Stimulated activated CD8-positive, alpha-beta memory T cell treated with anti-CD3 and anti-CD28 coated beads, Interleukin-4, amount 100 ng/mL, for 24 hours (primary cell): Measurements from ENCODE around the gene ADRA2C.

ENCODE experiments used
- DNase-seq: peaks from one replicate; pipeline ENCODE4 v3.0.0-alpha.2; 2020; ENCODE audit warnings: low read depth

The ADRA2C gene

DNA sequence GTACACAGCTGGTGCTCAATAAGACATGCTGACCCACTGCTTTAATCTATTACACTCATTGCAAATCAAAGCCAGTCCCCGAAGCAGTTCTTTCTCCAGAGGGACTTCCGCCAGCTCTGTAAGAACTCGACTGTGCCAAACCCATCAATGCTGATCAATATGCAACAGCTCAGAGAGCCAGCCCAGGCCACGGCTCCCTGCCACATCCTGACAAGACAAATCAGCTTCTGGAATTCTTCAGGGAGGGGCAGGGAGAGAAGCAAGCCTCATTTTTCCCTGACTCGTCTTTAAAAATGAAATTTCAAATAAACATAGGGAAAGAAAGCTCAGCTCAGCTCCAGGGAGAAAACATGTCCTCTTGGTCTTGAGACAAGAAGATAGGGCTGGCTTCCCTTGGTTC, 5.3 kb upstream of the ADRA2C start:
- DNase-seq, result no peak

DNA sequence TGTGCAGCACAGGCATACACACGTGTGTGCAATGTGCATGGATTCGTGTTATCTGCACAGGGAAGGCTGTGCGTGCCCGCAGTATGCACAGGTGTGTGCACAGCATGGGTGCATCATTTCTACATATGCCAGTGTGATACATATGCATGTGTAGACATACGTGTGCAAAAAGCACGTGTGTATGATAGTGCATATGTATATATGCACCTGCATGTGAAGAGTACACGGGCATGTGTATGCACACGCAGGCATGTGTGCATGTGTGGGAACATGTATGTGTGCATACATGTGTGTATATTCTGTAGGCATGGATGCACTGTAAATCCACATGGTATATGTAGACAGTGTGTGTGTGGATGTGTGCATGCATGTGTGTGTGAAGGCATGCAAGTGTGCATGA, 3.9 kb upstream of the ADRA2C start:
- no peak for DNase-seq

DNA sequence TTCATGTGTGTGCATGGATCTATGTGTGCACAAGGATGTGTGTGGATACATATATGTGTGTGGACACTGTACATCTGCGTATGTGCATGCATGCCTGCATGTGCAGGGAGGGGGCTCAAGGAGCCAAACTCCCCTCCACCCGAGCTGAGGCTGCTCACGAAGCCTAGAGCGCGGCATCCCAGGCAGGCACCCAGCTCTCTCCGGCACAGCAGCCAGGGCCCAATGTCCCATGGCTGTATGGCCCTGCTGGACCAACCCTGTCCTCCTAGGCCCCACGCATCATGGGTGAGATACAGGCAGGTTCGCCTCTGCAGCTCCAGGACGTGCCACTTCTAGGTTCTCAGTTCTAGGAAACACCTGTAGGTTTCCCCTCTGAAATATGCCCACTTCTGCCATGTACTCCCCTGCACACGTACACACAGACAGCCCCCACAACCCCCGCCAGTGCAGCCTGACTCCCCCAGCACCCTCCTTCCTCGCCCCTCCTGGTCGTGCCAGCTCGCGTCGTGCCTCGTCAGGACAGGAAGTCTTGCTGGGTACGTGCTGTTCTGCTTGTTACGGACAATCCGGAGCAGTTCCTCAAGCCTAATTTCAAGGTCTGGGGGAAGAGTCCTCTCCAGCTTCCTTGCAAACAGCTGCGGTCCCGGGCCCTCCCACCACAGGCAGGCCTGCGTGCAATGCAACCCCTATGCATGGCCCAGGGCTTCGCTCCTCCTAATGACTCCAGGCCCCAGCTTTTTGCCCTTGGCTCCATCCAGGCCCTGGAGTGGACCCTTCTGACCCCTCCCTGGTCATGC, 3.2 kb upstream of the ADRA2C start:
- no peak for DNase-seq

DNA sequence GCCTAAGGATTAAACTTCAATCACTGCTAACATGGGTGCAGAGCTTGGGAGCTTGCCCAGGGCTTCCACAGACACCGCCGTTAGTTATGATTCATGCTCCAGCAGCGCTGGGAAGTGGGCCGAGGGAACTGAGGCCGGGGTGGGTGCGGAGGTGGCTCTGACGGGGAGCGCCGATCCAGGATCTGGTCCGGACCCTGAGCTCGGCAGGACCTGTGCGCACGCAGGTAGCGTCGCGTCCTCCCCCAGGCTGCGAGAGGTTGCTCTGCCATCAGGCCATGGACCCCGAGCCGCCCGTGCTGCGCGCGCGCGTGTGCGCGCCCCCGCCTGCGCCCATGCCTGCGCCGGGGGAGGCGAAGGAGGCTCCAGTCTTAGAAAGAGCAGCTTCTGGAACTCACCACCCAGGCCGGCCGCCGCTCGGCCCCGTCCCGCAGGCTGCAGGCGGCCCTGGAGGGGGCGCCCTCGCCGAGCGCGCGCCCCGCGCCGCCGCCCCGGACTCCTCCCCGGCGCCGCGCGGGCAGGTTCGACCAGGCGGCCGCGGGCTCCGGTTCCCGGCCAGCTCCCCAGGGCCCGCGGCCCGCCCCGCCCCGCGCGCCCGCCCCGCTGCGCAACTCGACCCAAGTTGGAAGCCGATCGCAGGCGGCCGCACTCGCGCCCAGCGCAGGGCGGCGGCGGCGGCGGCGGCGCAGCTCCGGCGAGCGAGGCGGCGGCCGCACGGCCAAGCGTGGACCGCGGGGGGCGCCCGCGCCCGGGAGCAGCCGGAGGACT, 732 bp upstream of the ADRA2C start:
- no peak for DNase-seq

DNA sequence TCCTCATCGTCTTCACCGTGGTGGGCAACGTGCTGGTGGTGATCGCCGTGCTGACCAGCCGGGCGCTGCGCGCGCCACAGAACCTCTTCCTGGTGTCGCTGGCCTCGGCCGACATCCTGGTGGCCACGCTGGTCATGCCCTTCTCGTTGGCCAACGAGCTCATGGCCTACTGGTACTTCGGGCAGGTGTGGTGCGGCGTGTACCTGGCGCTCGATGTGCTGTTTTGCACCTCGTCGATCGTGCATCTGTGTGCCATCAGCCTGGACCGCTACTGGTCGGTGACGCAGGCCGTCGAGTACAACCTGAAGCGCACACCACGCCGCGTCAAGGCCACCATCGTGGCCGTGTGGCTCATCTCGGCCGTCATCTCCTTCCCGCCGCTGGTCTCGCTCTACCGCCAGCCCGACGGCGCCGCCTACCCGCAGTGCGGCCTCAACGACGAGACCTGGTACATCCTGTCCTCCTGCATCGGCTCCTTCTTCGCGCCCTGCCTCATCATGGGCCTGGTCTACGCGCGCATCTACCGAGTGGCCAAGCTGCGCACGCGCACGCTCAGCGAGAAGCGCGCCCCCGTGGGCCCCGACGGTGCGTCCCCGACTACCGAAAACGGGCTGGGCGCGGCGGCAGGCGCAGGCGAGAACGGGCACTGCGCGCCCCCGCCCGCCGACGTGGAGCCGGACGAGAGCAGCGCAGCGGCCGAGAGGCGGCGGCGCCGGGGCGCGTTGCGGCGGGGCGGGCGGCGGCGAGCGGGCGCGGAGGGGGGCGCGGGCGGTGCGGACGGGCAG, 792 bp downstream of the ADRA2C start:
- no peak for DNase-seq

DNA sequence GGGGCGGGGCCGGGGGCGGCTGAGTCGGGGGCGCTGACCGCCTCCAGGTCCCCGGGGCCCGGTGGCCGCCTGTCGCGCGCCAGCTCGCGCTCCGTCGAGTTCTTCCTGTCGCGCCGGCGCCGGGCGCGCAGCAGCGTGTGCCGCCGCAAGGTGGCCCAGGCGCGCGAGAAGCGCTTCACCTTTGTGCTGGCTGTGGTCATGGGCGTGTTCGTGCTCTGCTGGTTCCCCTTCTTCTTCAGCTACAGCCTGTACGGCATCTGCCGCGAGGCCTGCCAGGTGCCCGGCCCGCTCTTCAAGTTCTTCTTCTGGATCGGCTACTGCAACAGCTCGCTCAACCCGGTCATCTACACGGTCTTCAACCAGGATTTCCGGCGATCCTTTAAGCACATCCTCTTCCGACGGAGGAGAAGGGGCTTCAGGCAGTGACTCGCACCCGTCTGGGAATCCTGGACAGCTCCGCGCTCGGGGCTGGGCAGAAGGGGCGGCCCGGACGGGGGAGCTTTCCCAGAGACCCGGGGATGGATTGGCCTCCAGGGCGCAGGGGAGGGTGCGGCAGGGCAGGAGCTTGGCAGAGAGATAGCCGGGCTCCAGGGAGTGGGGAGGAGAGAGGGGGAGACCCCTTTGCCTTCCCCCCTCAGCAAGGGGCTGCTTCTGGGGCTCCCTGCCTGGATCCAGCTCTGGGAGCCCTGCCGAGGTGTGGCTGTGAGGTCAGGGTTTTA, 1.5 kb downstream of the ADRA2C start:
- DNase-seq, result no peak

DNA sequence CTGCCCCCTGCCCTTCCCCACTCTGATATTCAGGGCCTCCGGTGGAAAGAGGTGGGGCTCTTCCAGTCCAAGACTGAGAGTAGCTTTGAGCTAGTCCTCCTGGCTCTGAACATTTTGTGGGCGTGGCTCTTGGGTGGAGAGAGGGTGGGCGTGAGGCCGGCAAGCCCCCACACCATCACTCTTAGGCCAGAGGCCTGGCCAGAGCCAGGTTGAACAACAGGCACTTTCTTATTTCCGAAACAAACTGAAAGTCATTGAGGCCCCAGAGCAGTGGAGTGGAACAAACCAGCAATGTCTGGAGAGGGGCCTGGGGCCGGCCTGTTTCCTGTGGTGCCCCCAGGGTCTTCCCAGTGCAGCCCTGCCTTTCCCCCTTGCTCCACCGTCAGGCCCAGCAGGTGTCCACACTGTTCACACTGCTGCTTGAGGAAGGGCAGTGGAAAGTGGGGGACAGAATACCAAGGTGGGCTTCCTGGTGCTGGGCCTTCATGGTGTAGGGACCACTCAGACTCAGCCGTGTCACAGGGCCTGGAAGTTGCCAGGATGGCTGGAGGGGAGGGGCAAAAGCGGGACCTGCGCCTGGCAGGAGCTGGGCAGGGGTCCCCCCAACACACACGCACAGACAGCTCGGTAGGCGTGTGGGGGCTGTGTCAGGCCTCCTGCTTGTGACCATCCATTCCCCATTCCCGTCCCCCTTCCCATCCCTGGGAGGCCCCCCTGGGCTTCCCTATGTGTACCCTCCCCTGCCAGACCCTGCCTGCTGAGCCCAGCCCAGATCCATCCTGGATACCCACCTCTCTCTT, 2.9 kb downstream of the ADRA2C start:
- no peak for DNase-seq

DNA sequence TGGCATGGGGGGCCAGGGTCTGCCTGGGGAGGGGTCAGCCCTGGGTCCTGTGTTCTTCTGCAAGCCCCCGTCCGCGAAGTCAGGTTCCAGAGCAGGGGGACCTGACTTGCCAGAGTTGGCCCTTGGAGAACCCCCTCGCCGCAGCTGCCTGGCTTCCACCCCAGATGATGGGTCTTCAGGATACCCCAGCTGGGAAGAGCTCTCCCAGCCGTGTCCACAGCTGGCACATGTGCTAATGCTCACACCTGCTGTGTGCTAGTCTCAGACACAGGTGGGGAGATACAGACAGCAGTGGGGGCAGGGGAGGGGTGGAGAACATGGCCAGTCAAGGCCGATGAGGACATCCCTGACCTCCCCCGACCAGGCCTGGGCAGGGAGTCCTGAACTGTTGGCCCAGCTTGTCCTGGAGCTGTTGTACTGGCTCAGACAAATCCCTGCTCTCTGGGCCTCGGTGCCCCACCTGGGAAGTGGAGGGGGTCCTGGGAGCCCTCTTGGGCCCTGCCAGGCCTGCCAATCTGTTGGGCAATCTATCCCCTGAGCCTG, 3.5 kb downstream of the ADRA2C start:
- no peak for DNase-seq

DNA sequence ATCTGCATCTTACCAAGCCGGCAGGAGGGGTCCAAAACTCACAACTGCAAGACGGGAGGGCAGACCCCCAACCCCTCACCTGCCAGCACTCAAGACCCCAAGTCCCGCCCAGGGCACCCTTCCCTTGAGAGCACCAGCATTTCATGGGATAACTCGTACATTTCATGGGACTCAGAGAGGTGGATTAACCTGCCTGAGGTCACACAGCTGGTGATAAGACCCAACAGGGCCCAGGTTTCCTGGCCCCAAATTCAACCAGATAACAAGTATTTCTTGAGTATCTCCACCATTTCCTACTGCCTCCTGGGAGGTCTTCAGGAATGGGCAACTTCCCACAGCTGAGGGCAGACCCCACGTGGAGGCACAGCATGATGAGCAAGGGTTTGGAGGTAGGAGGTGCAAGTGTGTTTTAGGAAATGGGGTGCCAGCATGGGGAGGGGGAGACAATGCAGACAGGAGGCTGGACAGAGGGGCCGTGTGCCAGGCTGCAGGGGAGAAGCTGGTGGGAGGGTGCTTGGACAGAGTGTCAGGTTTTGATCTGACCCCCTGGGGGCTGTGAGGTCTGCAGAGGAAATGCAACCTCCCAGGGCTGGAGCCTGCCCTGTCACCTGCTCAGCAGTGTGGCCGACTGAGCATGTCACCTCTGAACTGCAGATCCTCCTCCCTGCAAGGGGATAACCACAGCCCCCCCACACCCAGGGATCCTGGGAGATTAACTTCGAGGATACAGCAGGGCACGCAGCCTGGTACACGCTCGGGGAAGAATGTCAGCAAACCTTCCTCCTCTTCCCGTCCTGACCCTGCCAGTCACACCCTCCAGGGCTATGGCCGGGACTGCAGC, 4.4 kb downstream of the ADRA2C start:
- no peak for DNase-seq

DNA sequence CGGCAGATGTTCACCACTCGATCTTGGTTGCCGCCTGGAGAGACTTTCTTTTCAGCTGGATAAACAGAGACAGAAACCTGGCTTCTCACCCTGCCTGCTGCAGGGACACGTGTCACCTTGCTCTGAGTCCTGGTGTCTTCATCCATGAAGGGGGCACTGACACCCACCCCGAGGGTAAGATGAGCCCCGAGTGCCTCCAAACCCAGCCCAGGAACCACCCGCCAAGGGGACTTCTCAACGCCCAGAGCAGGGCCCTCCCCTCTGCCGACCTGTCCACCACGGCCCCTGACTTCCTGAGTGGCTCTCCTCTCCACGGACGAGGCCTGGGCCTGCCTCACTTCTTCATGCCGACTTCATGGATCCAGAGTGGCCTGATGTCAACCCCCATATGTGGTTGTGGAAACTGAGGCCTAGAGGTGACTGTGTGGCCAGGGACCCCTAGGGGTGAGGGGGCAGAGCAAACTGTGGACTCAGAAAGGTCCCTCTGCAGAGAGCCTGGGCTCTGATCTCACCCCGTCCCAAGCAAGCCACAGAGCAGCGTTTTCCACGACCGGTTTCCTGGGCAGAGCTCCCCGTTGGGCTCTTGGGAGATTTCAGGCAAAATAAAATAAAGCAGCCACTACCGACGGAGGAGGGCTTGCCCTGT, 5.1 kb downstream of the ADRA2C start:
- DNase-seq, result no peak

DNA sequence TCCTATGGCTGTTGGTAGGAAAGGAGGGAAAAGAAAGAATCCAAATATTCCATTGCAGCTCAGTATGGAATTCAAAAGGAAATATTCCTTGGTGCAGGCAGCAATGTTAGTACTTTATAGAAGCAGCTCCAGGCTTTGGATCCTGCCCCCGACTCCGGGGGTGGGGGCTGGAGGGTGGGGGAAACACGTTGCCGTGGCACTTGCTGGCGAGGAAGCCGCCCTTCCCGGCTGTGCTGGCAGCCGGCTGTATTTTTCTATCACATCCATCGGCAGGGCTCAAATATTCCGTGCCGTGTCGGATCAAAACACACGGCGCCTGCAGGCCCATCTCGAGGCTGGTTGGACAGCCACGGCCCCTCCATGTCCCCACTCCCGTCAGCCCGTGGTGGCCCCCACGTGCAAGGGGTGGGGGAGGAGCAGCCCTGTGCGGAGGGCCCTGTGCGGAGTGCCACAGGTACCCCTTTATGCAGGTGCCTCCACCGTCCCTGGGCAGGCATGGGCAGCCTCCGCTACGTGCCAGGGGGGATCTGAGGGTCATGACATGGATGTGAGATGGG, 5.8 kb downstream of the ADRA2C start:
- no peak for DNase-seq

DNA sequence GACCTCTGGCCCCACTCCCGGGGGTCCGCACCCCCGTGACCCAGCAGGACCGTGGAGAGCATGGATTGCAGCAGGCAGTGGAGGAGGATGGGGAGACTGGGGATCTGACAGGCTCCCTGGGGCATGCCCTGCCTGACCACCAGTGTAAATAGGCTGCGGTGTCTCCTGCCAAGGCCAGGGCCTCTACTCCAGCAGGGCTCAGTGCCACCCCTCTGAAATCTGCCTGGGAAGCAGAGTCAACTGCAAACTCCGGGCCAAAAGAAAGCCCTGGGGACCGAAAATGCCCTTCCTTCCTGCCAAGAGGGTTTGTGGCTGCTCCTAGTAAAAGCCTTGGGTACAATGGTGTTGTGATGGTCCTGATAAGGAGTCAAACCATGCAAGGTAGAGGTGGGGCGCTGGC, 6.4 kb downstream of the ADRA2C start:
- DNase-seq, result no peak

DNA sequence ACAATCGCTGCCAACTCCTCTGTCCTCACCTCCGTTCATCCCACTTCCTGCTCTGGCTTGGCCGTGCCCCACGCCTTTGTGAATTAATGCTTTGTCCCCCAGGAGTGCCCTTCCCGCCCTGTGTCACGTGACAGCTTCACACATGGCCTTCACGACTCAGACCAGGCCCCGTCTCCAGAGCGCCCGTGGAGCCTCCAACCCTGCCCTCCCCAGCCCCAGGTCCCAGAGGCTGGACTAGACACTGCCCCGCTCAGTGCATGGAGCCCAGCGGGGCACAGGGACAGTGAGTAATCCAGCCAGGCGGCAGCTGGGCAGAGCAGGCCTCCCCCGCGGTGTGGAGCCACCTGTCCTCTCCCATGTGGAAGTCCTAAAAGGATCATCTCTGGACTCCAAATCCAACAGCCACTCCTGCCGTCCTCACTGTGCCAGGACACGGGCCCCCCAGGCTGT, 7.4 kb downstream of the ADRA2C start:
- no peak for DNase-seq

DNA sequence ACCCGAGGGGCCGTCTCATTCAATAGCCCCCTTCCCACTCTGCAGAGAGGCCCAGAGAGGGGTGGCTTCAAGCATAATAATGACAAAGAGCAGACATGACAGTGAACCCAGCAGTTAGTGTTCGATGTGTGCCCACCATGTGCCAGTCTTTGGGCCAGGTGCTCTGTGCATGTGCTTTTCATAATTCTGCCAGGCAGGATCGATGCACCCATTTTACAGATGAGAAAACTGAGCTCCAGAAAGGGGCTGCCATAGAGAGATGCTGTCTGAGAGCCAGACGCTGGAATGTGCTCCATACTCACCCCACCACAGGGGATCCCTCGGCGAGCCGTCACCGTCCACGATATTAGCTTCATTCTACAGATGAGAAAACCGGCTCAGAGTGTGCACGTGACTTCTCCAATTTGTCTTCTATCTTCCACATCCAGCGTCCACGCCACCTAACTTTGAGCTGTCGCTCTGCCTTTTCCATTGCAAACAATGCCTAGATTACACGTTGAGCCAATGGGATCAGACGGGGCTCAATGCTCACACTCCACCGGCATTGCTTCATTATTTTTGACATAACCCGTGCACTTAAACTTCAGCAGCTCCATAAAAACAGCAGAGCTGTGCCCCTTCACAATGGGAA, 8.2 kb downstream of the ADRA2C start:
- DNase-seq, result no peak

DNA sequence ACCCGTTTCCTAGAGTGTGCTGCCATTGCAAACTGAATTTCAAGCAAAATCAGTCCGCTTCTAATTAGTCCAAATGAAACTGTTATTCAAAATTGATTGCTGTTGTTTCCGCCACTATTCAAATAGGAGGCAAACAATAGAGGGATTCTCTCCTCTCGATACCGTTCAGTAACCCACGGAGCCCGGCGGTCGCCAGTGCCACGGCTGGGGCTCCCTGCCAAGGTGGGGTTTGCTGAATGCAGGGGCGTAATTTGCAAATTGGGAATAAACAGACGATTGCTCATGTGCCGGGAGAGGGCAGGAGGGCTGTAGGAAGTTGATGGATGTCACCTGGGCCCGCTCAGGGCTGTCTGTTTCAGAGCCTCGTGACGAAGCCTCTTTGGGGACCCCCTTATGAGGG, 8.8 kb downstream of the ADRA2C start:
- DNase-seq, result no peak

DNA sequence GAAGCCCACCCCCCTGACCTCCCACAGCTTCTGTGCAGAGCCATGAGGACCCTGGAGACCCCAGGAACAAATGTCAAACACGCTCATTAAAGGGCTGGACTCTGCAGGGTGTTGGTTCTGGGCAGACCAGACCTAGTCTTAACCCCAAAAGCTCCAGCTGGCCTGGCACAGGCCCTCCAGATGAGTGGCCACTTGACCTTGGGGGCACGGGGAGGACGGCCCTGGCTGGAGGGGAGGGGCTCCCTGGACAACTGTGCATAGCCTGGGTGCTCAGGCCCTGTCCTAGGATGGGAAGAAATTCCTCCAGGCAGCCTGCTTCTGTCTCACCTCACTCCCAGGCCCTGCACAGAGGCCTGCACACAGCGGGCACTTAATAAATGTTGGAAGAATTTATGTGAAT, 9.4 kb downstream of the ADRA2C start:
- DNase-seq, result no peak

DNA sequence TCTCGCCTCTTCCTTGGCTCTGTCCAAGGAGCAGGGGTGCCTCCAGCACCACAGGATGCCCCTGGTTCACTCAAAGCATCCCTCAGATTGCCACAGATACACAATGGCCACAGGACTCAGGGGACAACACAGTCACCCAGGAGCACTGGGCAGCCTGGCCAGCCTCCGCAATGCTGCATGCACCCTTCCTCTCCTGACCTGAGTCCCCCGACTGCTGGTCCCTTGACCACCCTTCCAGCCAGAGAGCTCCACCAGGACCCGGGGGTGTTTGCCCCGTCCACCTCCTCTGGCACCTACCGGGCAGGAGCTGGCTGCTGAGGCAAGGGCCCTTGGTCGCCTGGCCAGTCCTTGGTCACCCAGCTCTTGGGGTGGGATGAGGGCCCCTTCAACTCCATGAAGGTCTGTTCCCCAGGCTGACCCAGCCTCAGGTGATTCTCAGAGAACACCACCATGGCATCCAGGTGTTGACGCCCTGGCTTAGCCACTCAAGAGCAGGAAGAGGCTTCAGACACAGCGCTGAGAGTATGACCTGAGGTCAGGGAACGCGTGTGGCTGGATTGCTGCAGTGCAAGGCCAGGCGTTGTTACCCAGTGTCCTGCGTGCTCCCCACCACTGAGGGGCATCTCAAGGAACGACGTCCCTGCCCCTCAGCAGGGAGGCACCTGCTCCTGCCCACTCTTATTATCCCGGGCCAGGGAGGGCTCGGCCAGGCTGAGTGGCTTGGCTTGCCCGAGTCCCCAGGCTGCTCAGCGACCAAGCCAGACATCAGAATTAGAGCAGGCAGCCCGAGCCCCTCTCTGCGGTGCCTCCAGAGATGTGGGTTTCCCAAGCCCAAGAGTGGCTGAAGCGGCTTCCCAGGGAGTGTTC, 10.2 kb downstream of the ADRA2C start:
- no peak for DNase-seq

DNA sequence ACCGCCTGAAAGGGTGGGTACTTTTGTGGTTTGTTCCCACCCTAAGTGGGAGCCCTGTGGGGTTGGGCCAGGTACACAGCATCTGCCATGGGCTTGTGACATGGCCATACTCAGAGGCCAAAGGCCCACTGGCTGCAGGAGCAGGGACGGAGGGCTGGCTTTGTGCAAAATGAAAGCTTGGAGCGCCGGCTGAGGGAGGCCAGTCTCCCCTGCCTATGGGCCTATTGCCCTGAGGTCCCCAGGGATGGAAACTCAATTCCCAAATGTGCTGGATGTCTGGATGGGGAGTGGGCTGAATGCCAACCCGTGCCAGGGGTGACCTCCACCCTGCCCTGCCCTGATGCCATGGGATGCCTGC, 10.8 kb downstream of the ADRA2C start:
- no peak for DNase-seq
